HG03045 (cell line): ENCODE data around the gene PSMD12.
"Not testable (repeated sequence)": the region's sequence is repeated elsewhere in the genome, so short reads cannot be mapped to it uniquely, and the experiment has no call there.

ENCODE experiments used
- ATAC-seq: cut with Tn5 transposase; IDR thresholded peaks from one replicate; pipeline ENCODE4 v1.9.1; 2021; ENCODE audit warnings: mild to moderate bottlenecking, moderate library complexity; ENCODE audit not compliant: unreplicated experiment

Gene PSMD12

GRCh38 chr17:67366193-67367157 is at the start of gene PSMD12:
Gene PSMD12 (minus strand): TSS chr17:67366577. CDS start chr17:67366519, 58 bp downstream.
- peak; percentile 83 for ATAC-seq

- ATAC-seq: no peak
Observed at GRCh38 chr17:67415291-67415690, 48.9 kb upstream of the PSMD12 start.

- no peak for ATAC-seq
Observed at GRCh38 chr17:67414559-67414958, 48.2 kb upstream of the PSMD12 start.

- ATAC-seq: no peak
Observed at GRCh38 chr17:67414130-67414529, 47.8 kb upstream of the PSMD12 start.

GRCh38 chr17:67413388-67413787 is 47.0 kb upstream of the PSMD12 start:
- no peak for ATAC-seq

DNA sequence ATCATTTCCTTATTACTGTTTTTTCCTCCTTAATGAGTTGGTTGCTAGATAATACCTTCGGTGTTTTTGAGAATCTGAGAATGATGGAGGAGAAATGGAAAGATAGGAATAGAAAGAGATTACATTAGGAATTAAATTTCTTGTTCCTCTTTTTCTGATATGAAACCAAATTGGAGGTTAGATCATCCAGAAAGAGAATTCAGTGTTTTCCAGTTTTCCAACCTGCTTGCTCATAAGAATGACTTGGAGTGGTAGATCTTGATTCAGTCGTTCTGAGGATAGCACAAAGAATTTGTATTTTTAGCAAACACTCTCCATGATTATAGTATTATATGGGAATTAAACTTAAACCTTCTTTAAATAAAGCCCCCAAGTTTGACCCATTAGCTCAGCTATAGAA is 46.6 kb upstream of the PSMD12 start:
- no peak for ATAC-seq

DNA sequence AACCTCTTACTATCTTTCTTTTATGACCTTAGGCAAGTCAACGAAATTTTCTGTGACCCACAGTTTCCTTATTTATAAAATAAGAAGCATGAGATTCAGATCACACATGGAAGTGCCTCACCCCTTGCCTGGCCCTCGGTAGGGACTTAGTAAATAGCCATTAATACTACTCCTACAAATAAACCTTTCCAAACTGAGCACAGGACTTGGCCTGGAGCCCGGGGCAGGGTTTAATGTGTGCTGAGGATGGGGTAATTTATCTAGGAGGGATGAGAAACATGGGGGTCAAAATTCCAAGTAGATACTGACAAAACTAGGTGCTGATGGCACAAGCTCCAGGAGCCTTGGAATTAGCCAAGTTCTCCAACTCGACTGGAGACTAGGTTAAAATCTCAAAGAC is 45.7 kb upstream of the PSMD12 start:
- ATAC-seq: no peak

DNA sequence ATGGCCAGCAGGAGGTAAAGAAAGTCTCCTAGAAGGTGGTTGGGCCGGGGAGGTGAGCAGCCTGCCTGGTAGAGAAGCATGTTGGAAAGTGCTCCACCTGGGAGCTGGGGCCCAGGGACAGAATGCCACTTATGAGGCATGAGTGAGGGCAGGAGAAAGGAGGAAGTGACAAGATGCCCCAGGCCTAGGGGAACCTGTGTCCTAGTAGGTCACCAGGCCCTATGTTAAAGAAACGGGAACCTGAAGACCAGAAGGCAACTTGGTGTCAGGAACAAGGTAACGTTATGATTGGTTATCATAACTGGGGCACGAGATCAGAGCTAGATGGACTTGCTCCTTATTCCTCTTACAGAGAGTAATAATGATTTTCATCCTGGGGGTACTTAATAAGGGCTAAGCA is 45.0 kb upstream of the PSMD12 start:
- no peak for ATAC-seq

- ATAC-seq: not testable (repeated sequence)
Observed at GRCh38 chr17:67408455-67408830, 42.1 kb upstream of the PSMD12 start.

- ATAC-seq: no peak
Observed at GRCh38 chr17:67403483-67403882, 37.1 kb upstream of the PSMD12 start.

DNA sequence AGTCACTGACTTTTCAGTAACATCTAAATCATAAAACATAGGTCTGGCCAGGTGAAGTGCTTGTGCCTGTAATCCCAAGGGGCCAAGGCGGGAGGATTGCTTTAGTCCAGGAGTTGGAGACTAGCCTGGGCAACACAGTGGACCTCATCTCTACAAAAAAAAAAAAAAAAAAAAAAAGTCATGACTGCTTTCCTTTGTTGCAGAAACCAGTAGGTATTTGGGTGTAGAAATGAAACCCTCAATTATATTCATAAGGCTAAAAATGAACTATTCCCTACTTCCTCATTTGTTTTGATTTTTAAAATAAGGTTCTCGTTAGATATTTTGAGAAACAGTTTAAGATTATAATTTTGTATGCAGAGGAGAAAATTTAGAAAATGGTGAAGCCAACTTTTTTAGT is 36.7 kb upstream of the PSMD12 start:
- ATAC-seq: no peak

DNA sequence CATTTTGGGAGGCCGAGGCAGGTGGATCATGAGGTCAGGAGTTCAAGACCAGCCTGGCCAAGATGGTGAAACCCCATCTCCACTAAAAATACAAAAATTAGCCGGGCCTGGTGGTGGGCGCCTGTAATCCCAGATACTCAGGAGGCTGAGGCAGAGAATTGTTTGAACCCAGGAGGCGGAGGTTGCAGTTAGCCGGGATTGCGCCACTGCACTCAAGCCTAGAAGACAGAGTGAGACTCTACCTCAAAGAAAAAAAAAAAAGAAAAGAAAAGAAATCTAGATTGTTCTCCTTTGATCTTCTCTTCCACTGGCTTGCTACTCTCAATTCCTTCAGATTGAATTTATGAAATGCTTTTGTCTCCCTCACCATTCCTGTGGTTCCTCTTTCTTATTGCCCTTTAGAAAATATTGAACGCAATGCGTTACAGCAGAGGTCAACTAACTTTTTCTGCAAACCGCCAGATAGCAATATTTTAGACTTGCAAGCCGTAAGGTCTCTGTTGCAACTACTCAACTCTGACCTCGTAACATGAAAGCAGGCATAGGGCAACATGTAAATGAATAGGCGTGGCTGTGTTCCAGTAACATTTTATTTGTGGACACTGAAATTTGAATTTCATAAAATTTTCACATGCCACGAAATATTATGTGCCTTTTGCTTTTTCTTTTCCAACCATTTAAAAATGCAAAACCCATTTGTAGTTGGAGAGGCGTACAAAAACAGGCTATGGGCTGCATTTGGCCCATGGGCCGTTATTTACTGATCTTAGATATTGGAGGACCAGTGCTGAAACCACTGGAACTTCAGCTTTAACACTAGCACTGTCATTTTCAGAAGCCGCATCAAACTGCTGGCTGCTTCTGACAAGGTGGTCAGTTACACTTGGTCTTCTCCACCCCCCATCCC is 35.5 kb upstream of the PSMD12 start:
- no peak for ATAC-seq

GRCh38 chr17:67401106-67401505 is 34.7 kb upstream of the PSMD12 start:
- no peak for ATAC-seq

DNA sequence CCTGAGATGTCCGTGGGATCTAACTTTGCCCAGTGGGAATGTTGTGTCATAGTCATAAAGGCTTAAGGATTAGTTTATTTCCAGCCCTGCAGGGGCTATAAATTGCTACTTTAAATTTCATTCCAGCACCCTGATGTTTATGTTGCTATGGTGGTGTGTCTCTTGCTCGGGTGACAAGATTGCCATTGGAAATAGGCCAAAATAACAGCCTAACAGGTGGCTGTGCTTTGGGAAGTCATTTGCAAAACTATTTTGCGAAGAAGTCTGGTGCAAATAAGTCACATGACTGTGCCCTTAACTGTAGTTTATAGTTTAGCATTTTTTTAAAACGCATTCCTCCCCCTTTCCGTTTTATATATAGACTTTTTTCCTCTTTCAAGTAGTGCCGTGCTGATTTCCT is 33.8 kb upstream of the PSMD12 start:
- ATAC-seq: no peak

DNA sequence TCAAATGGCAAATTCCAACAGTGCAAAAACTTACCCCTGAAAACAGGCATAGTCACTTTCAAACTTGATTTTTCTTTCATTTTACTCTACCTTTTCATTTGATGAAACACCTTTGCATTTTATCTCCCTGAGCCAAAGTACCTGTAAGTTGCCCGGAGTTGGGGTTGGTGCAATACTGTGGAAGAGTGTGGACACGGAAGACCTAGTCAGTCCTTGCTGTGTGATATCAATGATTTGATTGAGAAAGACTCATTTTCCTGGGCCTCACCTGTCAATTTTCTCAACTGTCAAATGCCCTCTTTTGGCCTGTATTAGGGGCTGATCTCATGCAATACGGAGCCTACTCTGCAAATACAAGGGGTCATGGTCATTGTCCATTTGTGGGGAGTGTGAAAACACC is 33.3 kb upstream of the PSMD12 start:
- no peak for ATAC-seq

GRCh38 chr17:67393809-67394397 is 27.5 kb upstream of the PSMD12 start:
- ATAC-seq: no peak

DNA sequence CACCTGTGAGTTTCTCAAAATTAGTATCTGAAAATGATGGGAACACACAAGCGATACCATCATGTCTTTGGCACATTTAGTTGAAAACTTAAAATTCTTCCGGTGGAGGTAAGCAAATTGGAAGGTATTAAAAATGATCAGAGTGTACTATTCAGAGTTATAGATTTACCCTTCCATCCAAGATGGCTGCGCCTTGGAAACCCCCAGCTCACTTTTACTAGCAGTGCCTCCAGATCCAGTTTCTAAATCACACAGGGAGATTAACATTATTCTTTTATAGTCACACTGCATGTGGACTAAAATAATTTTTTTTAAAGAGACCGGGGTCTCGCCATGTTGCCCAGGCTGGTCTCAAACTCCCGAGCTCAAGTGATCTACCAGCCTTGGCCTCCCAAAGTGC is 25.7 kb upstream of the PSMD12 start:
- no peak for ATAC-seq

DNA sequence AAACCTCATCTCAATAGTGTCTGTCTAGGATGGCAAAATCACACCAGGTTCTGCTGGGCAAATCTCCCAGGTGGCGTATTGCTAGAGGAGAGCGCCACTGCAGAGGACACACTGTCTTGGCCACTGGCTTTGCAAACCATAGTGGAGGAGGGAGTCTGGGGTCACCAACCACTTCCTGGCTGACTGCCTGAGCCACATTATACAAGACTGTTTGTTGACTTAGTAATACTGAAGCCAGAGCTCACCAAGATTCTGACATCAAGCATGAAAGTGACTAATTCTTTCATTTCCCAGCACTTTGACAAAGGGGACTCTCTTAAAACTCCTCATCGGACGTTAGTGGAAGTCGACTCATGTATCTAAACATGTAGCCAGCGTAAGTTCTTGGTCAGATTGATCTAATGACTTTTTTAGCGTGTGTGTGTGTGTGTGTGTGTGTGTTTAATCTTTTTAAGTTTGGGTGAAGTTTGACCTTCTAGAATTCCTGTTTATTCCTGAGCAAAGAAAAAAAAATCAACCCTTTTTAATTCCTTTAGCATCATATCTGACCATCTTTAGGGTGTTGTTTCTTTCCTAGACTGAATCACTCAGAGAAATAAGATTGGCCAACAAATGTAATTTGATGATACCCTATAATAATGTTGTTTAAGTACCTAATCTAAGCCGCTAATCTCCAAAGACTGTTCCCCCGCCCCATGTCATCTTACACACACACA is 24.4 kb upstream of the PSMD12 start:
- peak; percentile 84 for ATAC-seq

DNA sequence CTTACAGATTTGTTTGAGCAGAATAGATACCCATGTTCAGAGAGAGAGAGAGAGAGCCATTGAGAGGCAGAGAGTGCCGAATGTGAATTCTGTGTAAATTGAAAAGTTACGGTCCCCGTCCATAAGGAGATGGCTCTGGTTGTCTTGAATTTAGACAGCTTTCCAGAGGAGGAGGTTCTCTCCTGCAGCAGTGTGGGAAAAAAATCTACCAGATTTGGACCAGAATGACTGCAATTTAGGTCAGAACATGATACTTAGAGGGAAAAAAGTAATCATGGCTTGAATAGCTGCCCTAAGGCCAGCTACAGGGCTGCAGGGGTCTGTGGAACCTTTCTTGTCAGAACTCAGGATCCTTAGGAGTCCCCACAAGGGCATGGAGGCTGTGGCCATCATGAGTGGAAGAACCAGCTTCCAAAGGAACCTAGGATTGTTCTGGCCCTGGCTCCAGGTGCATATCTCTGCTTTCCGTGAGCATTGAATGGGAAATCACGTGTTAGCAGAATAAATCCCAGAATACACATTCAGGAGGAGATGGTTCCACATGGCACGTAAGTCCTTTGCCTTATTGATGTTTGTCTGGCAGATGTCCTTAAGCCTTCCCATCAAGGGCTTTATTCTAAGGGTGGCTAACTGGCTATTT is 23.7 kb upstream of the PSMD12 start:
- no peak for ATAC-seq

GRCh38 chr17:67388986-67389385 is 22.6 kb upstream of the PSMD12 start:
- no peak for ATAC-seq
